ENCODE measurements around the gene KCTD14. TPM values are rescaled to one million over a fixed set of nuclear protein-coding genes. Genes with fewer than 3 reads are reported as not detected.

Gene KCTD14
- total RNA-seq, 1 experiment from 2014 or later, result 12.5 TPM

DNA sequence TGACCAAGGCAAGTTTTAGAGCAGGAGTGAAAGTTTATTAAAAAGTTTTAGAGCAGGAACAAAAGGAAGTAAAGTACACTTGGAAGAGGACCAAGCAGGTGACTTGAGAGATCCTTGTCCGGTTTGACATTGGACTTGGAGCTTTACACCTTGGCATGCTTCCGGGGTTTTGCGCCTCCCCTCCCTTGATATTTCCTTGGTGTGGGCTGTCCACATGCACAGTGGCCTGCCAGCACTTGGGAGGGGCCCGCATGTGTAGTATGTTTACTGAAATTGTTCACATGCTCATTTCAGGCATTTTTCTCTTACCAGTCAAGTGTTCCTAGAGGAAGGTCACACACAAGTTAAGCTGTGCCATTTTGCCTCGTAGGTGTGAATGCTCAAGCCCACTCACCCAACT is 21.6 kb upstream of the KCTD14 start:
- Mint-ChIP-seq H3K27me3 (ENCODE audit: low read depth) (peaks cover 7% of the 10 kb centered on the region), H3K9me3 (no peaks in the 10 kb centered on the region), H3K4me1 (peaks cover 24 to 29% of the 10 kb centered on the region in 2 experiments), H3K36me3 (ENCODE audit: insufficient read depth in 1 of 3, low read depth in 3 of 3) (no peaks in the 10 kb centered on the region; a peak in 1 of 7 replicates), H3K27ac (no peak overlapping the region), H3K4me3 (no peak overlapping the region)
- H3K56ac ChIP-seq (ENCODE audit: insufficient read length, low read depth, low read length), result no peak overlapping the region
- DNase-seq, result no peak
- H2AK5ac ChIP-seq (ENCODE audit: insufficient read length, low read length), result no peak overlapping the region
- no peaks in the 10 kb centered on the region for H3K9me3 ChIP-seq (ENCODE audit: control insufficient read depth, low read depth, low read length)
- H4K8ac ChIP-seq (replicated peaks; ENCODE audit: insufficient read length, low read depth, low read length), result no peak overlapping the region
- no peak overlapping the region for H3K4me2 ChIP-seq (ENCODE audit: insufficient read depth, insufficient read length, low read length)
- no peak overlapping the region for H3K18ac ChIP-seq (ENCODE audit: insufficient read length, low read depth, low read length)
- H3K14ac ChIP-seq (ENCODE audit: insufficient read depth, low read length), result no peak overlapping the region
- H3K27me3 ChIP-seq (ENCODE audit: insufficient read depth, low read length), result no peaks in the 10 kb centered on the region
- no peak overlapping the region for H4K5ac ChIP-seq (ENCODE audit: insufficient read length, low read depth, low read length)
- H3K23ac ChIP-seq (ENCODE audit: insufficient read length, low read depth, low read length), result no peak overlapping the region
- H4K20me1 ChIP-seq (ENCODE audit: control insufficient read depth, insufficient read depth, insufficient read length), result no peaks in the 10 kb centered on the region
- no peaks in the 10 kb centered on the region for H3K79me2 ChIP-seq (ENCODE audit: insufficient read depth, low read length)
- H2BK12ac ChIP-seq (ENCODE audit: insufficient read length, low read depth, low read length), result no peak overlapping the region
- no peak overlapping the region for H2AFZ ChIP-seq (ENCODE audit: low read length)
- H3K79me1 ChIP-seq (ENCODE audit: insufficient read depth, low read depth, low read length, poor library complexity, severe bottlenecking), result no peaks in the 10 kb centered on the region
- no peak overlapping the region for H3K4ac ChIP-seq (ENCODE audit: low read depth, low read length)
- no CpG with 5 or more reads among the region's 5 CpGs for WGBS (ENCODE audit: extremely low coverage, insufficient read length, low lambda C conversion rate)
- H2BK5ac ChIP-seq (ENCODE audit: insufficient read length, low read length), result no peak overlapping the region
- H3T11ph ChIP-seq (ENCODE audit: low read length), result no peak overlapping the region
- H2BK120ac ChIP-seq (ENCODE audit: low read depth, low read length, poor library complexity, severe bottlenecking), result no peak overlapping the region
- H3K23me2 ChIP-seq (ENCODE audit: insufficient read length, low read depth, low read length, poor library complexity, severe bottlenecking), result no peaks in the 10 kb centered on the region
- no peak overlapping the region for H3K9ac ChIP-seq (ENCODE audit: extremely low read depth, insufficient read length, low read length)
- H3K27ac ChIP-seq (ENCODE audit: insufficient read length, low read depth, low read length), result no peak overlapping the region
- H4K91ac ChIP-seq (ENCODE audit: insufficient read length, low read depth, low read length), result no peak overlapping the region
- H2BK15ac ChIP-seq (ENCODE audit: low read depth, low read length), result no peak overlapping the region
- H2BK20ac ChIP-seq (ENCODE audit: low read depth, low read length, poor library complexity, severe bottlenecking), result no peak overlapping the region
- TF ChIP-seq, protein P1, sequence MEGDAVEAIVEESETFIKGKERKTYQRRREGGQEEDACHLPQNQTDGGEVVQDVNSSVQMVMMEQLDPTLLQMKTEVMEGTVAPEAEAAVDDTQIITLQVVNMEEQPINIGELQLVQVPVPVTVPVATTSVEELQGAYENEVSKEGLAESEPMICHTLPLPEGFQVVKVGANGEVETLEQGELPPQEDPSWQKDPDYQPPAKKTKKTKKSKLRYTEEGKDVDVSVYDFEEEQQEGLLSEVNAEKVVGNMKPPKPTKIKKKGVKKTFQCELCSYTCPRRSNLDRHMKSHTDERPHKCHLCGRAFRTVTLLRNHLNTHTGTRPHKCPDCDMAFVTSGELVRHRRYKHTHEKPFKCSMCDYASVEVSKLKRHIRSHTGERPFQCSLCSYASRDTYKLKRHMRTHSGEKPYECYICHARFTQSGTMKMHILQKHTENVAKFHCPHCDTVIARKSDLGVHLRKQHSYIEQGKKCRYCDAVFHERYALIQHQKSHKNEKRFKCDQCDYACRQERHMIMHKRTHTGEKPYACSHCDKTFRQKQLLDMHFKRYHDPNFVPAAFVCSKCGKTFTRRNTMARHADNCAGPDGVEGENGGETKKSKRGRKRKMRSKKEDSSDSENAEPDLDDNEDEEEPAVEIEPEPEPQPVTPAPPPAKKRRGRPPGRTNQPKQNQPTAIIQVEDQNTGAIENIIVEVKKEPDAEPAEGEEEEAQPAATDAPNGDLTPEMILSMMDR (conservative IDR thresholded peaks at IDR 0.05), result no peak
- no peaks in the 10 kb centered on the region for H3K4me1 ChIP-seq (ENCODE audit: insufficient read depth, low read length)
